NB4 (cell line): ENCODE data around the gene ACOX3.

Experiments
- DNase-seq: peaks from one replicate; pipeline ENCODE4 v3.0.0; 2010; ENCODE audit warnings: low read depth
- H3K4me3 ChIP-seq: one replicate; pipeline ENCODE4 v1.5.1; 2011; ENCODE audit warnings: mild to moderate bottlenecking, low read depth, low read length, moderate library complexity
- MYC ChIP-seq: IDR thresholded peaks from 2 replicates; pipeline ENCODE4 v1.6.1; 2011; ENCODE audit warnings: low read depth, low read length
- POLR2A ChIP-seq: IDR thresholded peaks from 2 replicates; pipeline ENCODE4 v1.6.1; 2011; ENCODE audit warnings: mild to moderate bottlenecking; ENCODE audit not compliant: insufficient read length; ENCODE audit errors: extremely low read depth
- TF ChIP-seq, protein P1 (sequence below): IDR thresholded peaks from 2 replicates; pipeline ENCODE4 v1.6.1; 2011; ENCODE audit warnings: low read depth, low read length
- TF ChIP-seq, protein P2 (sequence below): IDR thresholded peaks from one replicate; pipeline ENCODE4 v1.5.1; 2012; ENCODE audit warnings: low read depth, low read length

ACOX3 gene

GRCh38 chr4:8326206-8326605 lies 114.3 kb downstream of the ACOX3 start:
- no peak for DNase-seq

DNA sequence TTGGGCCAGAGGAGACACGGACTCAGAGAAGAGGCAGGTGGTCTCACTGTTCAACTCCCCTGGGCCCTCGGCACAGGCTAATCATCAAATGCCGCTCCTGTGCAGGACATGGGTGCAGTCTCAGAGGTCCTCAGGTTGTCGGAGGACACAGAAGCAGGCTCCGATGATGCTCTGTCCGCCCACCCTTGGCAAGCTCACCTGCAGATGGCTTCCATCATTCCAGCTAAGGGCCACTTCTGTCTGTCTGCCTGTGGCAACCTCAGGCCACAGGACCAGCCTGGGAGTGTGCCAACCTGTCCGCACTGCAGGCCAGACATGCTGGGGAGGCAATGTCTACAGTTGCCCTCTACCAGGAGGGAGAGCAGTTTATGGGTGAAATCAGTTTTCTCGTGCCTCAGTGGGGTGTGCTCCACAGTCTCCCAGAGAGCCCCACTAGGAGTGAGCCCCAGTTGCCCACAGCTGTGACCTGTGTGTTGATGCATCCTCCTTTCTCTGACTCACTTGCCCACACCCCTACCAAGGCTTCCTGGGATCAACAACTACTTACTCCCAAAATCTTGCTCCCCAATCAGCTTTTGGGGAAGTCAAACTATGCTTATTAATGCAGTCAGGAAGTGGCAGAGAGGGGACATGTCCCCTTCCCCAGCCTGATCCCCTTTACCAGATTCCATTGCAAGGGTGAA lies 115.1 kb downstream of the ACOX3 start:
- no peak for DNase-seq
- TF ChIP-seq, protein P1, sequence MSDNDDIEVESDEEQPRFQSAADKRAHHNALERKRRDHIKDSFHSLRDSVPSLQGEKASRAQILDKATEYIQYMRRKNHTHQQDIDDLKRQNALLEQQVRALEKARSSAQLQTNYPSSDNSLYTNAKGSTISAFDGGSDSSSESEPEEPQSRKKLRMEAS: no peak
- no peak for TF ChIP-seq POLR2A
- TF ChIP-seq MYC: no peak
- TF ChIP-seq, protein P2, sequence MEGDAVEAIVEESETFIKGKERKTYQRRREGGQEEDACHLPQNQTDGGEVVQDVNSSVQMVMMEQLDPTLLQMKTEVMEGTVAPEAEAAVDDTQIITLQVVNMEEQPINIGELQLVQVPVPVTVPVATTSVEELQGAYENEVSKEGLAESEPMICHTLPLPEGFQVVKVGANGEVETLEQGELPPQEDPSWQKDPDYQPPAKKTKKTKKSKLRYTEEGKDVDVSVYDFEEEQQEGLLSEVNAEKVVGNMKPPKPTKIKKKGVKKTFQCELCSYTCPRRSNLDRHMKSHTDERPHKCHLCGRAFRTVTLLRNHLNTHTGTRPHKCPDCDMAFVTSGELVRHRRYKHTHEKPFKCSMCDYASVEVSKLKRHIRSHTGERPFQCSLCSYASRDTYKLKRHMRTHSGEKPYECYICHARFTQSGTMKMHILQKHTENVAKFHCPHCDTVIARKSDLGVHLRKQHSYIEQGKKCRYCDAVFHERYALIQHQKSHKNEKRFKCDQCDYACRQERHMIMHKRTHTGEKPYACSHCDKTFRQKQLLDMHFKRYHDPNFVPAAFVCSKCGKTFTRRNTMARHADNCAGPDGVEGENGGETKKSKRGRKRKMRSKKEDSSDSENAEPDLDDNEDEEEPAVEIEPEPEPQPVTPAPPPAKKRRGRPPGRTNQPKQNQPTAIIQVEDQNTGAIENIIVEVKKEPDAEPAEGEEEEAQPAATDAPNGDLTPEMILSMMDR: no peak
- no peak overlapping the region for H3K4me3 ChIP-seq

More at GRCh38 chr4:8326206-8326605, 114.3 kb downstream of the ACOX3 start:
- H3K4me3 ChIP-seq: no peak overlapping the region
- TF ChIP-seq, protein P2: no peak
- no peak for TF ChIP-seq POLR2A

DNA sequence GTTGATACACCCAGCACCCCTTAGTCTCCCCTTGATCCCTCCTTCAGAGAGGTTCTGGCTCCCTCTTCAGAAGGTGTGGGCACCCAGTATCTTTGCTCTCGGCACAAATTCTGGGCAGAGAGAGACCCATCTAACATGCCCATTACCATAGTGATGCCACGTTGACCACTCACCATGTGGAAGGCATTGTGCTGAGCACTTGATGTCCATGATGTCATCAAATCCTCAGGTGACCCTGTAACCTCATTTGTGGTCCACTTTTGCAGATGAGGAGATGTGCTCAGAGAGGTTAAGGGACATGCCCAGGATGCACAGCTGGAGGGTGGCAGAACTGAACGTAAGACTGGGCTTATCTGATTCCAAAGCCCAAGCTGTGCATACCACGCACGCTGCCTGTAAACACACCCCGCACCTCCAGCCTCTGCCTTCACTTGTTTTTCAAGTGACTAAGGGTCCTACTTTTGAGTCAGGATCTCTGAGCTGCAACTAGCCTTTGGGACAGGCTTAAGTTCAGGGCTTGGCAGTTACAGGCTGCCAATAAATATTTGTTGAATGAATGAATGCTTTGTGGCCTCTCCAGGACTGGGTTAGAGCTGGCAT lies 115.8 kb downstream of the ACOX3 start:
- DNase-seq: no peak
- H3K4me3 ChIP-seq: no peak overlapping the region
- TF ChIP-seq, protein P1: no peak
- no peak for TF ChIP-seq MYC
- TF ChIP-seq POLR2A: no peak
- TF ChIP-seq, protein P2: no peak

DNA sequence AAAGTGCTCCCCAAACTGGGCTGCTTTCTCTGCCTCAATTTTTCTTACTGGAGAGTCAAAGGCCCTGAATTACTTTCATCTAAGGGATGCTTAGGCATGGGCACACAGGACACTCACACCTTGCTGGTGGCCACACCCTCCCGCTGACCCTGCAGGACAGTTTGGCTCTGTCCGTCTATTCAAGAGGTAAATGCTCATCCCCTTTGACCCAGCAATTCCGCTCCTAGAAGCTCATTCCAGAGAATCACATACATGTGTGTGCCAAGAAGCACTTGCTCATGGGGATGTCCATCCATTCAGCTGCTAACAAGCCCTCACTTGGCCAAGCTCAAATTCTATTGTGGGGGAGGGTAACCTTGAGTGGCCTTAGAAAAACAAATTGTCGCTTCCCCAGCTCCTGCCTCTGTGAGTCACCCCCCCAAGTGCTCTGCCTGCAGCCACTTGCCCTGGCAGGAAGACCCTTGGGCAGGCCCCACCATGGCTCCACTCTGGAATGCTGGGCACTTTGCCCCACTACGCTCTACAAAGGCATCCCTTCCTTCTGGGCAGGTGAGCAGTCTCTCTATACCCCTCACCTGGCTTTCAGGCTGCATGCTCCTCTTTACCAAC lies 116.5 kb downstream of the ACOX3 start:
- H3K4me3 ChIP-seq: no peak overlapping the region
- TF ChIP-seq POLR2A: no peak
- TF ChIP-seq, protein P1: no peak
- no peak for TF ChIP-seq MYC
- TF ChIP-seq, protein P2: no peak
- no peak for DNase-seq

DNA sequence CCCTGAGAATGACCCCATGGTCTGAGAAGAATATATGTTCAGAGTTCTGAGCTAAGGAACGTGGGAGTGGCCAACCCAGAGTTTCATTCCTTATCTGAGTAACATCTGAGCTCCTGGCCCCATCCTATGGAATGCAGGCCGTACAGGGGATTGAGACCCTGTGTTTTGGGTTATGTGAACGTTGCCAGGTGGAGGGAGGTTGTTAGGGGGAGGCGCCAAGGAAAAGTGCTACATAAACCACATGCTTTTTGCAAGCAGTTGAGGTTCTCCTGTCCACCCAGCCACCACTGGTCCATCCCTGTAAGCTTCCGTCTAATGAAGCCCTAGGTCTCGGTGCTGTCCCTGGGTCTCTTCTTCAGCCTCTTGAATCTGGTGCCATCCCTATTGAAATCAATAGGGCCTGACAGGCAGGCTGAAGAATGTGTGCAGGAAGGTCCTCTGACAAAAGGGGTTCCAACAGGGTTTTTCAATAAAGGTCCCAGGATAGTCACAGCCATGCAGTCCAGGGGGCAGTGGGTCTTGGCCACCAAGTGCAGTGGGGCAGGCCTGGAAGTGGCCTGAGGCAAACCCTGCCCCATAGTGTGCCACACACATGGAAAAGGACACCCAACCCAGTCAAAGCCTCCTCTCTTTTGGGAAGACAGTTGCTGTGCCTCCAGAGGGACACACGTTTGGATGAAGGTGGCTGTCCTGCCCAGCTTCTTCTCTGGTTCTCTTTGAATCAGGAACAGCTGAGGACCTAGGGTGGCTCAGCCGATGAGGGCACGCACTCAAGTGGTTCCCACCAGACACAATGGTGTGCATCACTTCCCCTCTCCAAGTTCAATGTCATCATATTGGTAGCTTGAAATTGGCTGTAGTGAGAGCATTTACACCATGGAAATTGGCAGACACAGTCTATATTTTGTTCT lies 117.5 kb downstream of the ACOX3 start:
- DNase-seq: no peak
- no peak overlapping the region for H3K4me3 ChIP-seq
- TF ChIP-seq, protein P2: no peak
- no peak for TF ChIP-seq POLR2A
- TF ChIP-seq MYC: no peak
- TF ChIP-seq, protein P1: no peak
